Tibial nerve (tissue), 4 donors: ENCODE results near the gene C2orf15. TPM values are rescaled to one million over a fixed set of nuclear protein-coding genes. Genes with fewer than 3 reads are reported as not detected.

Source experiments
- DNase-seq, 2 donors: peaks; one replicate each; pipeline ENCODE4 v3.0.0-alpha.2; 2019; ENCODE audit warnings: low spot score in 2 of 2
- H3K27ac ChIP-seq, 4 donors: fragments of 200-600 bp; sonication (generic) in 3 of 4; one replicate each; pipeline ENCODE4 v1.5.1; 2017 to 2019; ENCODE audit warnings: mild to moderate bottlenecking in 1 of 4
- H3K27me3 ChIP-seq, 2 donors: fragments of 200-600 bp; sonication (generic) in 1 of 2; one replicate each; pipeline versions ENCODE4 v1.5.1 to v1.6.0; 2017 to 2019
- H3K36me3 ChIP-seq, 3 donors: fragments of 200-600 bp; sonication (generic); one replicate each; pipeline ENCODE4 v1.5.1; 2018 to 2019
- H3K4me1 ChIP-seq, 4 donors: fragments of 200-600 bp; sonication (generic) in 3 of 4; one replicate each; pipeline ENCODE4 v1.5.1; 2017 to 2019
- H3K4me3 ChIP-seq, 4 donors: fragments of 200-600 bp; sonication (generic) in 3 of 4; one replicate each; pipeline ENCODE4 v1.5.1; 2017 to 2019; ENCODE audit warnings: mild to moderate bottlenecking in 1 of 4, moderate library complexity in 1 of 4
- H3K9me3 ChIP-seq, 4 donors: fragments of 200-600 bp; sonication (generic) in 3 of 4; one replicate each; pipeline ENCODE4 v1.5.1; 2017 to 2019
- EP300 ChIP-seq, 2 donors: sonication (generic); formaldehyde crosslinking; IDR thresholded peaks; one replicate each; pipeline ENCODE4 v1.6.1; 2017; ENCODE audit warnings: antibody characterized with exemption in 2 of 2, mild to moderate bottlenecking in 1 of 2
- POLR2A ChIP-seq, 2 donors: fragments of 450-650 bp; IDR thresholded peaks; one replicate each; pipeline ENCODE4 v1.6.1; 2017; ENCODE audit warnings: antibody characterized with exemption in 2 of 2, mild to moderate bottlenecking in 2 of 2, moderate library complexity in 2 of 2
- WGBS, 2 donors: methylation state at CpG; one replicate each; pipeline ENCODE4 v1.1.5; 2018; 5-methylcytosine and 5-hydroxymethylcytosine counted together
- total RNA-seq, 4 donors: library from RNA; depleted of rRNA; stranded (reverse); fragments of >200 nt; gene quantifications; one replicate each; pipeline ENCODE4 v1.1.0, GENCODE V29; 2016
- TF ChIP-seq, protein P1 (sequence below), 5 experiments: fragments of 200-600 bp in 3 of 5; fragments of 450-650 bp in 2 of 5; sonication (generic) in 3 of 5; IDR thresholded peaks; one replicate each; pipeline ENCODE4 v1.5.1; 2016 to 2019; ENCODE audit warnings: antibody characterized with exemption in 5 of 5, mild to moderate bottlenecking in 3 of 5, moderate library complexity in 2 of 5

C2orf15 gene
- total RNA-seq, 4 donors from 2014 or later, result 0.44 TPM; not detected in 3

DNA sequence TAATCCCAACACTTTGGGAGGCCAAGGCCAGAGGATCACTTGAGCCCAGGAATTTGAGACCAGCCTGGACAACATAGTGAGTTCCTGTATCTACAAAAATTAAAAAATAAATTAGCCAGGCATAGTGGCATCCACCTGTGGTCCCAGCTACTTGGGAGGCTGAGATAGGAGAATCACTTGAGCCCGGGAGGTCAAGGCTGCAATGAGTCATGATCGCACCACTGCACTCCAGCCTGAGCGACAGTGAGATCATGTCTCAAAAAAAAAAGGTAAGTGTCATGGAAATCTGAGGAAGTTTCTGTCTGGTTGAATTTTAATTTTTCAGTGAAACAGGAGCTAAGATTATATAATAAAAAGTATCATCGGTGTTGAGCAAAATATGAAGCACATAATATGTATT is 2.5 kb upstream of the C2orf15 start:
- 97 to 98% methylated on average over 4 of the region's 4 CpGs for WGBS, 2 donors
- H3K27me3 ChIP-seq, result no peaks in the 10 kb centered on the region
- H3K27ac ChIP-seq, result no peak overlapping the region
- H3K4me1 ChIP-seq, result peaks cover 0 to 19% (median 0%) of the 10 kb centered on the region in 4 donors
- no peaks in the 10 kb centered on the region for H3K36me3 ChIP-seq
- DNase-seq, result no peak
- H3K9me3 ChIP-seq, result no peaks in the 10 kb centered on the region
- H3K4me3 ChIP-seq, result no peak overlapping the region
- TF ChIP-seq, protein P1, sequence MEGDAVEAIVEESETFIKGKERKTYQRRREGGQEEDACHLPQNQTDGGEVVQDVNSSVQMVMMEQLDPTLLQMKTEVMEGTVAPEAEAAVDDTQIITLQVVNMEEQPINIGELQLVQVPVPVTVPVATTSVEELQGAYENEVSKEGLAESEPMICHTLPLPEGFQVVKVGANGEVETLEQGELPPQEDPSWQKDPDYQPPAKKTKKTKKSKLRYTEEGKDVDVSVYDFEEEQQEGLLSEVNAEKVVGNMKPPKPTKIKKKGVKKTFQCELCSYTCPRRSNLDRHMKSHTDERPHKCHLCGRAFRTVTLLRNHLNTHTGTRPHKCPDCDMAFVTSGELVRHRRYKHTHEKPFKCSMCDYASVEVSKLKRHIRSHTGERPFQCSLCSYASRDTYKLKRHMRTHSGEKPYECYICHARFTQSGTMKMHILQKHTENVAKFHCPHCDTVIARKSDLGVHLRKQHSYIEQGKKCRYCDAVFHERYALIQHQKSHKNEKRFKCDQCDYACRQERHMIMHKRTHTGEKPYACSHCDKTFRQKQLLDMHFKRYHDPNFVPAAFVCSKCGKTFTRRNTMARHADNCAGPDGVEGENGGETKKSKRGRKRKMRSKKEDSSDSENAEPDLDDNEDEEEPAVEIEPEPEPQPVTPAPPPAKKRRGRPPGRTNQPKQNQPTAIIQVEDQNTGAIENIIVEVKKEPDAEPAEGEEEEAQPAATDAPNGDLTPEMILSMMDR (IDR thresholded peaks at IDR 0.05), result no peak

DNA sequence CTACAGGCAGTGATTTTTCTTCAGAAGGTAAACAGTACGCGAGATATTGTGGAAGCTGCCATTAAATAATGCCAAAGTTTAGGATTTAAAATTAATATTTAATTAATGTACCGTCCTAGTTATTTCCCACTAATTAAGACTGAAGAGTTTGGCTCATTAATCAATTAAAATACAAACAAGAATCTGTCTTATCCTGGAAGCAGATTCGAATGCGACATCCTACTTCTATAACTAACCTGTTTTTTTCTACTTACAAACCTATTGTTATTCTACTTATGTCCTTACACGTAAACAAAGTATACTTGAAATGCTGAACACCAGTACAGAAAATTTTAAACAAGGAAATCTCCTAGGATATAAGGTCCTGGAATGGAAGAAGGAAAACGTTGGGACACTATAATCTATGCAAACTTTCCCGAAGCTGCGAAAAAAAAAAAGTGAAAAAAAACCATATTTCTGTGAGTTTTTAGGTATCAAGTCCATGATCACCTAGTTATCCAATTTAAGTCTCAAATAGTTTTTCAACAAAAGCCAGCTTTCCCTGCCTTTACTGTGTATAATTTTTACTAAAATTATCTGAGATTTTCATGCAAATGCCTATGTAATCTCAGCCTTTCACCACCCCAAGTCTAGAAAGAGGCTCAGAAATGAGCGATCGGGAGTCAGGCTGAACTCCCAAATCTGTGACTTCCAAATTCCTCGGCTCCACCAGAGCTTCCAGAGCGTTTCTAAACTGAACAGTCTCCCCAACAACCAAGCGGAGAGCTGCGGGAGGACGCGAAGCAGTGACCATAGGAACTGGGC is 1.2 kb upstream of the C2orf15 start:
- no peak for DNase-seq
- Histone ChIP-seq H3K36me3 (no peaks in the 10 kb centered on the region), H3K4me1 (peaks cover 0 to 19% (median 0%) of the 10 kb centered on the region in 4 donors), H3K9me3 (no peaks in the 10 kb centered on the region), H3K4me3 (peak overlapping the region; percentile 58 to 91 (median 74)), H3K27me3 (no peaks in the 10 kb centered on the region), H3K27ac (peak overlapping the region; percentile 18 to 91 (median 87))
- 23 to 24% methylated on average over 17 of the region's 17 CpGs for WGBS, 2 donors
- TF ChIP-seq, protein P1 (IDR thresholded peaks at IDR 0.05), result no peak
- TF ChIP-seq POLR2A (IDR thresholded peaks at IDR 0.05), result no peak
- no peak for TF ChIP-seq EP300 (IDR thresholded peaks at IDR 0.05)

DNA sequence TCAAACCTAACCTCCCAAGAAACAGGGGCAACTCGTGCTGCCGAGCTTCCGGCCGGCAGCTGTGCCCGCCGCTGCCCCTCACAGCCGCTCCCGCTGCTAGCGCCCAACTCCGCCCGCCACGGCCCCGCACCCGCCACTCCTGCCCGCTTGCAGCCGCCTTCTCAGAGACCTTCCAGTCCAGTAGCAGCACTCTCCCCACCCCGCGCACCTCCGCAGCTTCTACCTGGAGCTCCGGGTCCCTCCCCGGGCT is 722 bp upstream of the C2orf15 start:
- DNase-seq, result no peak
- Histone ChIP-seq H3K4me3 (peak overlapping the region; percentile 58 to 91 (median 74)), H3K4me1 (peaks cover 0 to 19% (median 0%) of the 10 kb centered on the region in 4 donors), H3K36me3 (no peaks in the 10 kb centered on the region), H3K27ac (peak overlapping the region; percentile 18 to 91 (median 87)), H3K9me3 (no peaks in the 10 kb centered on the region), H3K27me3 (no peaks in the 10 kb centered on the region)
- 0 to 1% methylated on average over 3 to 20 of the region's 21 CpGs for WGBS, 2 donors
- TF ChIP-seq, protein P1 (IDR thresholded peaks at IDR 0.05), result peak in 1 of 5 experiments; percentile 13
- TF ChIP-seq EP300 (IDR thresholded peaks at IDR 0.05) (no peak), POLR2A (IDR thresholded peaks at IDR 0.05) (peak in 1 of 2 donors; percentile 62)

DNA sequence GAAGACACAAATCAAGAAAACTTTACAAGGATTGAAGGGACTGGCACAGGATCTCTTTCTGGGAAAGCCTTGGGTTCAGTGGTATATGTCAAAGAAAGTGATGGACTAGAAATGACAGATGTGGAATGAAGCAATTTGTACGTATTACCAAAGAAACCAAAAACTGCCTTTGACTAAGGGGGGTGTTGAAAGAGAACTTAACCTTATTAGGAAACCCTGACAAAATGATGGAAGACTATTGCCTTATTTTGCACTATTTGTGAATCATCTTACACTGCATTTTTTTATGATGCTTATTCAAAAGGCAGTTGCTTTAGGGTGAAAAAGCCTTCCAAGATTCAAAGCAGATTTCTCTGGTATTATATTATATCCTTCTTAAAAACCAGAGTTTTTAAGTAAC is 9.2 kb downstream of the C2orf15 start:
- Histone ChIP-seq H3K4me1 (peaks cover 0 to 13% (median 10%) of the 10 kb centered on the region in 4 donors), H3K36me3 (no peaks in the 10 kb centered on the region), H3K27ac (no peak overlapping the region), H3K27me3 (no peaks in the 10 kb centered on the region), H3K4me3 (no peak overlapping the region), H3K9me3 (no peaks in the 10 kb centered on the region)
- TF ChIP-seq, protein P1 (IDR thresholded peaks at IDR 0.05), result no peak
- no peak for TF ChIP-seq EP300 (IDR thresholded peaks at IDR 0.05)
- no peak for TF ChIP-seq POLR2A (IDR thresholded peaks at IDR 0.05)
- 81 to 97% methylated on average over 1 of the region's 1 CpG for WGBS, 2 donors
- no peak for DNase-seq

DNA sequence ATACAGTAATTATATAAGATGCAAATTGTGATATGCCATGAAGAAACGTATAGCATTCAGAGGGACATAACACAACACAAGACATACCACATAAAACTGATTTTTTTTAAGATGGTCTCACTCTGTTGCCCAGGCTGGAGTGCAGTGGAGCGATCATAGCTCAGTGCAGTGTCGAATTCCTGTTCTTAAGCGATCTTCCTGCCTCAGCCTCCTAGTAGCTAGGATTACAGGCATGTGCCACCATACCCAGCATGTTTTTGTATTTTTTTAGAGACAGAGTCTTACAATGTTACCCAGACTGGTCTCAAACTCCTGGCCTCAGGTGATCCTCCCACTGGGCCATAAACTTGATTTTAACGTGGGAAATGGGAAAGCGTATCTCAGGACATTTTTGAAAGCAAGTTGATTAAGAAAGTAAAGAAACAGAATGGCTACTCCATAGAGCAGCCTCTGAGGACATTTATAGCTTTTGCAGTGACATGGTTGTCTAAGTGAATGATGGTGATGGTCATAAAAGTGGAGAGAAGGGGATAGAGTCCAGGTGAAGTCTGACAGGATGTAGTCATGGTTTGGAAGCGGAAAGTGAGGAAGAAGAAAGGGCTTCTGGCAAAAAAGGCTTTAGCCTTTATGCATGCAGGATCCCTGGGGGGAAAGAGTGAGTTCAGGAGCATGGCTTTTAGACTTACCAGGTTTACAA is 10.8 kb downstream of the C2orf15 start:
- H3K36me3 ChIP-seq, result peaks cover 0 to 7% (median 0%) of the 10 kb centered on the region in 3 donors
- DNase-seq, result no peak
- H3K4me1 ChIP-seq, result peaks cover 0 to 26% (median 11%) of the 10 kb centered on the region in 4 donors
- 69% methylated on average over 7 of the region's 7 CpGs for WGBS, 2 donors
- no peaks in the 10 kb centered on the region for H3K27me3 ChIP-seq
- H3K27ac ChIP-seq, result no peak overlapping the region
- no peak overlapping the region for H3K4me3 ChIP-seq
- TF ChIP-seq POLR2A (IDR thresholded peaks at IDR 0.05) (no peak), EP300 (IDR thresholded peaks at IDR 0.05) (no peak)
- TF ChIP-seq, protein P1 (IDR thresholded peaks at IDR 0.05), result no peak
- no peaks in the 10 kb centered on the region for H3K9me3 ChIP-seq
